ENCODE data around the gene TBCA.

TBCA gene

GRCh38 chr5:77774981-77775789, 954 bp downstream of the TBCA start:
- no peak for TF ChIP-seq CTCF (IDR thresholded peaks at IDR 0.05; ENCODE audit: low read depth, low read length)
- DNase-seq (ENCODE audit: extremely low read depth, low read depth) = no peak

GRCh38 chr5:77773734-77774280, 2.3 kb downstream of the TBCA start:
- DNase-seq (ENCODE audit: extremely low read depth, low read depth) = no peak
- no peak for TF ChIP-seq CTCF (IDR thresholded peaks at IDR 0.05; ENCODE audit: low read depth, low read length)

GRCh38 chr5:77772729-77773128, 3.4 kb downstream of the TBCA start:
- no peak for TF ChIP-seq CTCF (IDR thresholded peaks at IDR 0.05; ENCODE audit: low read depth, low read length)
- DNase-seq (ENCODE audit: extremely low read depth, low read depth) = no peak

GRCh38 chr5:77771452-77771851, 4.7 kb downstream of the TBCA start:
- TF ChIP-seq CTCF (IDR thresholded peaks at IDR 0.05; ENCODE audit: low read depth, low read length) = no peak
- DNase-seq (ENCODE audit: extremely low read depth, low read depth) = no peak

GRCh38 chr5:77770293-77771005, 5.7 kb downstream of the TBCA start:
- TF ChIP-seq CTCF (IDR thresholded peaks at IDR 0.05; ENCODE audit: low read depth, low read length) = no peak
- no peak for DNase-seq (ENCODE audit: extremely low read depth, low read depth)

GRCh38 chr5:77768978-77769377, 7.2 kb downstream of the TBCA start:
- no peak for TF ChIP-seq CTCF (IDR thresholded peaks at IDR 0.05; ENCODE audit: low read depth, low read length)
- DNase-seq (ENCODE audit: extremely low read depth, low read depth) = no peak

- DNase-seq (ENCODE audit: extremely low read depth, low read depth) = no peak
- no peak for TF ChIP-seq CTCF (IDR thresholded peaks at IDR 0.05; ENCODE audit: low read depth, low read length)
Measured at GRCh38 chr5:77767301-77767700, 8.8 kb downstream of the TBCA start.

Data from AG09319 (cell line).